Stimulated activated CD4-positive, alpha-beta T cell treated with anti-CD3 and anti-CD28 coated beads, Interleukin-4, amount 100 ng/mL, for 1 hour (primary cell): ENCODE measurements around the gene NAGLU.
"Not testable (repeated sequence)": the region's sequence is repeated elsewhere in the genome, so short reads cannot be mapped to it uniquely, and the experiment has no call there.

Experiments used
- DNase-seq: peaks from one replicate; pipeline ENCODE4 v3.0.0-alpha.2; 2020

NAGLU gene

GRCh38 chr17:42545755-42546505 is 9.9 kb downstream of the NAGLU start:
- not testable (repeated sequence) for DNase-seq

- no peak for DNase-seq
Observed at GRCh38 chr17:42547001-42547461, 11.0 kb downstream of the NAGLU start.

- DNase-seq: no peak
Observed at GRCh38 chr17:42547698-42548069, 11.6 kb downstream of the NAGLU start.

- DNase-seq: peak; percentile 84
Observed at GRCh38 chr17:42548070-42548837, 12.2 kb downstream of the NAGLU start.

- DNase-seq: no peak
Observed at GRCh38 chr17:42548993-42549755, 13.1 kb downstream of the NAGLU start.

- DNase-seq: not testable (repeated sequence)
Observed at GRCh38 chr17:42552736-42553135, 16.7 kb downstream of the NAGLU start, which contains the start of gene HSD17B1. HSD17B1 (plus strand) TSS chr17:42552923; CDS start chr17:42552934, 11 bp downstream.

- DNase-seq: no peak
Observed at GRCh38 chr17:42553161-42553818, 17.2 kb downstream of the NAGLU start.

GRCh38 chr17:42553866-42554249 is 17.8 kb downstream of the NAGLU start:
- DNase-seq: no peak

- DNase-seq: peak; percentile 71
Observed at GRCh38 chr17:42554250-42555121, 18.4 kb downstream of the NAGLU start.

GRCh38 chr17:42555122-42555622 is 19.1 kb downstream of the NAGLU start:
- no peak for DNase-seq

- not testable (repeated sequence) for DNase-seq
Observed at GRCh38 chr17:42555961-42556617, 20.0 kb downstream of the NAGLU start.

- no peak for DNase-seq
Observed at GRCh38 chr17:42559075-42559474, 23.0 kb downstream of the NAGLU start.

GRCh38 chr17:42560246-42560645 is 24.2 kb downstream of the NAGLU start:
- DNase-seq: no peak

GRCh38 chr17:42561897-42562387 is 25.9 kb downstream of the NAGLU start, which contains the start of gene COASY:
COASY (plus strand) TSS chr17:42562148; CDS start chr17:42562623, 475 bp downstream.
- peak; percentile 91 for DNase-seq

- no peak for DNase-seq
Observed at GRCh38 chr17:42562388-42563142, 26.5 kb downstream of the NAGLU start.

- DNase-seq: no peak
Observed at GRCh38 chr17:42563143-42563509, 27.1 kb downstream of the NAGLU start.

- DNase-seq: no peak
Observed at GRCh38 chr17:42563543-42563942, 27.5 kb downstream of the NAGLU start.

- DNase-seq: no peak
Observed at GRCh38 chr17:42563950-42564349, 27.9 kb downstream of the NAGLU start.

- no peak for DNase-seq
Observed at GRCh38 chr17:42564815-42565522, 28.9 kb downstream of the NAGLU start.
